Measurements from ENCODE around the gene SHISA5. TPM values are rescaled to one million over a fixed set of nuclear protein-coding genes. Genes with fewer than 3 reads are reported as not detected.
"Not testable (repeated sequence)": the region's sequence is repeated elsewhere in the genome, so short reads cannot be mapped to it uniquely, and the experiment has no call there.

The SHISA5 gene
- total RNA-seq, 1 donor from 2014 or later: 188 TPM

GRCh38 chr3:48532977-48533337 lies 29.0 kb upstream of the SHISA5 start:
- no peak overlapping the region for H3K4me3 ChIP-seq (ENCODE audit: low read depth, low read length)
- TF ChIP-seq, protein P1, sequence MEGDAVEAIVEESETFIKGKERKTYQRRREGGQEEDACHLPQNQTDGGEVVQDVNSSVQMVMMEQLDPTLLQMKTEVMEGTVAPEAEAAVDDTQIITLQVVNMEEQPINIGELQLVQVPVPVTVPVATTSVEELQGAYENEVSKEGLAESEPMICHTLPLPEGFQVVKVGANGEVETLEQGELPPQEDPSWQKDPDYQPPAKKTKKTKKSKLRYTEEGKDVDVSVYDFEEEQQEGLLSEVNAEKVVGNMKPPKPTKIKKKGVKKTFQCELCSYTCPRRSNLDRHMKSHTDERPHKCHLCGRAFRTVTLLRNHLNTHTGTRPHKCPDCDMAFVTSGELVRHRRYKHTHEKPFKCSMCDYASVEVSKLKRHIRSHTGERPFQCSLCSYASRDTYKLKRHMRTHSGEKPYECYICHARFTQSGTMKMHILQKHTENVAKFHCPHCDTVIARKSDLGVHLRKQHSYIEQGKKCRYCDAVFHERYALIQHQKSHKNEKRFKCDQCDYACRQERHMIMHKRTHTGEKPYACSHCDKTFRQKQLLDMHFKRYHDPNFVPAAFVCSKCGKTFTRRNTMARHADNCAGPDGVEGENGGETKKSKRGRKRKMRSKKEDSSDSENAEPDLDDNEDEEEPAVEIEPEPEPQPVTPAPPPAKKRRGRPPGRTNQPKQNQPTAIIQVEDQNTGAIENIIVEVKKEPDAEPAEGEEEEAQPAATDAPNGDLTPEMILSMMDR (conservative IDR thresholded peaks at IDR 0.05; ENCODE audit: low read depth, low read length): no peak
- DNase-seq (ENCODE audit: low read depth): no peak

GRCh38 chr3:48532271-48532976 lies 28.4 kb upstream of the SHISA5 start:
- TF ChIP-seq, protein P1 (conservative IDR thresholded peaks at IDR 0.05; ENCODE audit: low read depth, low read length): no peak
- no peak overlapping the region for H3K4me3 ChIP-seq (ENCODE audit: low read depth, low read length)
- no peak for DNase-seq (ENCODE audit: low read depth)

DNA sequence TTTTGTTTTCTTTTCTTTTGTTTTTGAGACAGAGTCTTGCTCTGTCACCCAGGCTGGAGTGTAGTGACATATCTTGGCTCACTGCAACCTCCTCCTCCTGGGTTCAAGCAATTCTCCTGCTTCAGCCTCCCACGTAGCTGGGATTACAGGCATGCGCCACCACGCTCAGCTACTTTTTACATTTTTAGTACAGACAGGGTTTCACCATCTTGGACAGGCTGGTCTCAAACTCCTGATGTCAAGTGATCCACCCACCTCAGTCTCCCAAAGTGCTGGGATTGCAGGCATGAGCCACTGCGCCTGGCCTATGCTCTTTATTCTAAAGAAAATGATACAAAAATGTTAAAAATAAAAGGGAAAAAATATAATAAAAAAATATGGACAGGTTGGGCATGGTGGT lies 26.7 kb upstream of the SHISA5 start:
- DNase-seq (ENCODE audit: low read depth); H3K4me3 ChIP-seq (ENCODE audit: low read depth, low read length): not testable (repeated sequence)

- H3K4me3 ChIP-seq (ENCODE audit: low read depth, low read length): no peak overlapping the region
- DNase-seq (ENCODE audit: low read depth): no peak
- TF ChIP-seq, protein P1 (conservative IDR thresholded peaks at IDR 0.05; ENCODE audit: low read depth, low read length): no peak
Observed at GRCh38 chr3:48528754-48529153, 24.8 kb upstream of the SHISA5 start.

DNA sequence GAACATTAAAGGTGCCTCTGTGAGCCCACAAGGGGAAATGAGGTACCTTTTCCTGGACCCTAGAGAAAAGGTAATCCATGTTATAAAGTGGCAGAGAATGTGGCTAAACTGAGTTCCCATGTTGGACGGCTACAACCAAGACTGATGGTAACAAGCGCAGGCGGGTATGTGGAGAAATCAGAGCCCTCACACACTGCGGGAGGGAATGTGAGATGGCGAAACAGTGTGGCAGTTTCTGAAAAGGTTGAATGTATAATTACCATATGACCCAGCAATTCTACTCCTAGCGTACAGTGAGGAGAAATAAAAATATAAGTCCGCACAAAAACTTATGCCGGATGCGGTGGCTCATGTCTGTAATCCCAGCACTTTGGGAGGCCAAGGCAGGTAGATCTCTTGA lies 24.1 kb upstream of the SHISA5 start:
- TF ChIP-seq, protein P1 (conservative IDR thresholded peaks at IDR 0.05; ENCODE audit: low read depth, low read length): no peak
- no peak for DNase-seq (ENCODE audit: low read depth)
- no peak overlapping the region for H3K4me3 ChIP-seq (ENCODE audit: low read depth, low read length)

DNA sequence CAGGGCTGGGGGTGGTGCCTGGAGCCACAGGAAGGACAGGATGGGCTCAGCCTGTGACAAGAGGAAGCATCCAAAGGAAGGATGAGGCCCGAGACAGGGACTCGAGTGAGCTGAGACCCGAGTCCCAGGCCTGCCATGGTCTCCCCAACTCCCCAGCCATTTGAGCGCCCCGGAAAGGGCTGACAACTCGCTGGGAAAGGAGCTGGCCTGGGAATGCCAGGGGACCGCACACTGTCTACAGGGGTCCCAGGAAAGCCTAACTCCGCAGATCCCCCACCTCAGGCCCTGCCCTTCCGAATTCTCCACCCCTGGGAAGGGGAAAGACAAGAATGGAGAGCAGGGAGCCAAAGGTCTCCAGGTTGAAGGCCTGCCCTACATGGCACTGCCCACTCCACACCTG lies 21.0 kb upstream of the SHISA5 start:
- H3K4me3 ChIP-seq (ENCODE audit: low read depth, low read length): no peak overlapping the region
- DNase-seq (ENCODE audit: low read depth): no peak
- TF ChIP-seq, protein P1 (conservative IDR thresholded peaks at IDR 0.05; ENCODE audit: low read depth, low read length): no peak

- TF ChIP-seq, protein P1 (conservative IDR thresholded peaks at IDR 0.05; ENCODE audit: low read depth, low read length): no peak
- no peak for DNase-seq (ENCODE audit: low read depth)
- H3K4me3 ChIP-seq (ENCODE audit: low read depth, low read length): no peak overlapping the region
Observed at GRCh38 chr3:48521635-48522034, 17.7 kb upstream of the SHISA5 start.

Measured in epithelial cell of proximal tubule (primary cell).